Stimulated activated CD4-positive, alpha-beta T cell treated with anti-CD3 and anti-CD28 coated beads, Interleukin-1b, Interleukin-23, amount 100 ng/mL, for 4 hours (primary cell): ENCODE measurements around the gene KDM4B.

ENCODE experiments used
- DNase-seq, 2 donors: peaks; one replicate each; pipeline ENCODE4 v3.0.0-alpha.2; 2020; ENCODE audit warnings: low read depth in 2 of 2

KDM4B gene

GRCh38 chr19:5048727-5049553, 80.0 kb downstream of the KDM4B start:
- DNase-seq, result no peak

- DNase-seq, result no peak
Observed at GRCh38 chr19:5049561-5049960, 80.6 kb downstream of the KDM4B start.

- DNase-seq, result no peak
Observed at GRCh38 chr19:5050067-5050656, 81.2 kb downstream of the KDM4B start.

- DNase-seq, result no peak
Observed at GRCh38 chr19:5050905-5051304, 82.0 kb downstream of the KDM4B start.

- no peak for DNase-seq
Observed at GRCh38 chr19:5051619-5052018, 82.7 kb downstream of the KDM4B start.

- DNase-seq, result no peak
Observed at GRCh38 chr19:5052515-5052914, 83.6 kb downstream of the KDM4B start.

- no peak for DNase-seq
Observed at GRCh38 chr19:5052945-5053485, 84.1 kb downstream of the KDM4B start.

- no peak for DNase-seq
Observed at GRCh38 chr19:5053661-5054060, 84.7 kb downstream of the KDM4B start.

GRCh38 chr19:5054551-5055456, 85.9 kb downstream of the KDM4B start:
- DNase-seq, result no peak

- no peak for DNase-seq
Observed at GRCh38 chr19:5055457-5055776, 86.5 kb downstream of the KDM4B start.

- DNase-seq, result no peak
Observed at GRCh38 chr19:5057860-5058259, 88.9 kb downstream of the KDM4B start.

- DNase-seq, result no peak
Observed at GRCh38 chr19:5058521-5059212, 89.8 kb downstream of the KDM4B start.

GRCh38 chr19:5059213-5059574, 90.3 kb downstream of the KDM4B start:
- no peak for DNase-seq

GRCh38 chr19:5059793-5060192, 90.9 kb downstream of the KDM4B start:
- no peak for DNase-seq

GRCh38 chr19:5062195-5062594, 93.3 kb downstream of the KDM4B start:
- no peak for DNase-seq

GRCh38 chr19:5062799-5063198, 93.9 kb downstream of the KDM4B start:
- no peak for DNase-seq

- no peak for DNase-seq
Observed at GRCh38 chr19:5063873-5064645, 95.1 kb downstream of the KDM4B start.

- DNase-seq, result no peak
Observed at GRCh38 chr19:5064896-5065295, 96.0 kb downstream of the KDM4B start.

- DNase-seq, result no peak
Observed at GRCh38 chr19:5065663-5066093, 96.8 kb downstream of the KDM4B start.

GRCh38 chr19:5066768-5067167, 97.9 kb downstream of the KDM4B start:
- DNase-seq, result no peak

GRCh38 chr19:5067678-5068077, 98.8 kb downstream of the KDM4B start:
- DNase-seq, result no peak
